ENCODE data around the gene C1orf159.
"Not testable (repeated sequence)": the region's sequence is repeated elsewhere in the genome, so short reads cannot be mapped to it uniquely, and the experiment has no call there.

- TF ChIP-seq CTCF, POLR2A (IDR thresholded peaks at IDR 0.05): not testable (repeated sequence)
These were observed 19.8 kb downstream of the C1orf159 start for GRCh38 chr1:1096136-1096535.
